ENCODE measurements around the gene SPRR1B.
A peak's percentile ranks its signal among the peaks of the same experiment; 100 is the strongest.

SPRR1B gene

GRCh38 chr1:153030895-153031294 lies at the start of gene SPRR1B:
SPRR1B (plus strand) TSS chr1:153031203; CDS start chr1:153032346, 1,143 bp downstream.
- ChIA-PET POLR2A (no interaction called here), CTCF (interaction anchor here (1.4 kb wide), 1 partner anchor 162 kb away, joined by 3 read pairs; no protein-coding TSS in a partner anchor)
- Histone ChIP-seq H3K4me1 (ENCODE audit: control insufficient read depth, insufficient read depth, low read length) (no peaks in the 10 kb centered on the region), H3K27ac (ENCODE audit: extremely low read depth, low read depth, low read length) (no peak within 1 kb of the TSS), H3K36me3 (ENCODE audit: control insufficient read depth in 2 of 2, insufficient read depth in 1 of 2, low read length in 2 of 2) (no peaks in the 10 kb centered on the region), H3K4me3 (ENCODE audit: low read depth, low read length) (no peak within 1 kb of the TSS), H3K9me3 (ENCODE audit: control insufficient read depth, insufficient read depth, low read depth, low read length) (no peaks in the 10 kb centered on the region)
- TF ChIP-seq IKZF3 (tag by site-specific recombination; IDR thresholded peaks at IDR 0.05) (no peak), ZNF23 (tag by site-specific recombination; IDR thresholded peaks at IDR 0.05; ENCODE audit: borderline replicate concordance) (no peak), ZNF596 (tag by site-specific recombination; IDR thresholded peaks at IDR 0.05) (no peak), ZNF169 (tag by site-specific recombination; IDR thresholded peaks at IDR 0.05) (no peak), ZNF140 (tag by site-specific recombination; IDR thresholded peaks at IDR 0.05) (no peak), ZNF837 (tag by site-specific recombination; IDR thresholded peaks at IDR 0.05) (no peak), SCRT1 (tag by site-specific recombination; IDR thresholded peaks at IDR 0.05; ENCODE audit: borderline replicate concordance) (peak; percentile 46; the same call in 1 of the 2 replicates), SCRT2 (tag by site-specific recombination; IDR thresholded peaks at IDR 0.05) (peak; percentile 71), ZNF645 (tag by site-specific recombination; IDR thresholded peaks at IDR 0.05) (no peak)

GRCh38 chr1:152982076-152982475 lies 48.9 kb upstream of the SPRR1B start:
- Histone ChIP-seq H3K9me3 (ENCODE audit: control insufficient read depth, insufficient read depth, low read depth, low read length) (no peaks in the 10 kb centered on the region), H3K4me1 (ENCODE audit: control insufficient read depth, insufficient read depth, low read length) (no peaks in the 10 kb centered on the region), H3K4me3 (ENCODE audit: low read depth, low read length) (no peak overlapping the region), H3K36me3 (ENCODE audit: control insufficient read depth in 2 of 2, insufficient read depth in 1 of 2, low read length in 2 of 2) (no peaks in the 10 kb centered on the region), H3K27ac (ENCODE audit: extremely low read depth, low read depth, low read length) (no peak overlapping the region)
- ChIA-PET CTCF (no interaction called here), POLR2A (no interaction called here)
- TF ChIP-seq ZNF248 (tag by site-specific recombination; IDR thresholded peaks at IDR 0.05), result no peak
- TF ChIP-seq BCL11B (tag by site-specific recombination; IDR thresholded peaks at IDR 0.05; ENCODE audit: low read depth), result no peak
- no peak for TF ChIP-seq OVOL3 (tag by site-specific recombination; IDR thresholded peaks at IDR 0.05)
- no peak for TF ChIP-seq ZNF514 (tag by site-specific recombination; IDR thresholded peaks at IDR 0.05)
- no peak for TF ChIP-seq ZNF830 (tag by site-specific recombination; IDR thresholded peaks at IDR 0.05; ENCODE audit: low read depth)
- no peak for TF ChIP-seq ZNF37A (tag by site-specific recombination; IDR thresholded peaks at IDR 0.05)
- no peak for TF ChIP-seq ZNF518A (tag by site-specific recombination; conservative IDR thresholded peaks at IDR 0.05; ENCODE audit: low read depth)
- TF ChIP-seq ATF2 (tag by site-specific recombination; IDR thresholded peaks at IDR 0.05; ENCODE audit: low read depth), result no peak
- no peak for TF ChIP-seq ZNF776 (tag by site-specific recombination; IDR thresholded peaks at IDR 0.05; ENCODE audit: borderline replicate concordance)
- no peak for TF ChIP-seq ZBTB44 (tag by site-specific recombination; IDR thresholded peaks at IDR 0.05)
- TF ChIP-seq ZNF580 (tag by site-specific recombination; IDR thresholded peaks at IDR 0.05), result no peak
- no peak for TF ChIP-seq ZBTB17 (tag by site-specific recombination; IDR thresholded peaks at IDR 0.05)
- TF ChIP-seq ZBTB49 (tag by site-specific recombination; IDR thresholded peaks at IDR 0.05; ENCODE audit: low read depth), result no peak
- TF ChIP-seq ZNF157 (tag by site-specific recombination; IDR thresholded peaks at IDR 0.05), result no peak
- no peak for TF ChIP-seq ZNF324 (tag by site-specific recombination; IDR thresholded peaks at IDR 0.05)

All from HEK293 (cell line).